DMS53 treated with DMSO at 0.1 percent for 48 hours (cell line): ENCODE results near the gene HK3.
"Not testable (repeated sequence)": the region's sequence is repeated elsewhere in the genome, so short reads cannot be mapped to it uniquely, and the experiment has no call there.

Source experiments
- DNase-seq: peaks from one replicate; lab custom pipeline; 2025; ENCODE audit not compliant: unreplicated experiment; lab: John Stamatoyannopoulos, UW

HK3 gene

GRCh38 chr5:176883700-176884570 is 15.2 kb downstream of the HK3 start:
- no peak for DNase-seq

GRCh38 chr5:176882567-176882903 is 16.6 kb downstream of the HK3 start:
- no peak for DNase-seq

- no peak for DNase-seq
These were observed 17.2 kb downstream of the HK3 start for GRCh38 chr5:176881816-176882566.

GRCh38 chr5:176881021-176881749 is 18.0 kb downstream of the HK3 start:
- no peak for DNase-seq

GRCh38 chr5:176880366-176881020 is 18.7 kb downstream of the HK3 start:
- DNase-seq, result no peak

- DNase-seq, result no peak
These were observed 19.3 kb downstream of the HK3 start for GRCh38 chr5:176879663-176880361.

GRCh38 chr5:176878906-176879662 is 20.1 kb downstream of the HK3 start:
- DNase-seq, result no peak

- no peak for DNase-seq
These were observed 20.7 kb downstream of the HK3 start for GRCh38 chr5:176878463-176878862.

- DNase-seq, result no peak
These were observed 21.3 kb downstream of the HK3 start for GRCh38 chr5:176877793-176878331.

- no peak for DNase-seq
These were observed 22.4 kb downstream of the HK3 start for GRCh38 chr5:176876506-176877431.

- no peak for DNase-seq
These were observed 23.2 kb downstream of the HK3 start for GRCh38 chr5:176875783-176876505.

GRCh38 chr5:176875014-176875550 is 24.1 kb downstream of the HK3 start:
- no peak for DNase-seq

- DNase-seq, result no peak
These were observed 24.9 kb downstream of the HK3 start for GRCh38 chr5:176874198-176874780.

- DNase-seq, result no peak
These were observed 25.5 kb downstream of the HK3 start for GRCh38 chr5:176873541-176874172.

- DNase-seq, result not testable (repeated sequence)
These were observed 26.1 kb downstream of the HK3 start for GRCh38 chr5:176873011-176873410.

GRCh38 chr5:176872586-176872985 is 26.6 kb downstream of the HK3 start:
- not testable (repeated sequence) for DNase-seq

GRCh38 chr5:176870644-176871043 is 28.5 kb downstream of the HK3 start:
- DNase-seq, result not testable (repeated sequence)
